ENCODE measurements around the gene RFFL.

Gene RFFL

GRCh38 chr17:35082073-35082657 lies 18.7 kb upstream of the RFFL start:
- Histone ChIP-seq H3K27ac (ENCODE audit: low read length) (no peak overlapping the region), H3K4me3 (ENCODE audit: low read length) (no peak overlapping the region), H3K4me1 (ENCODE audit: control insufficient read depth, insufficient read depth, low read length) (no peaks in the 10 kb centered on the region; the same call in 1 of the 2 replicates), H3K9me3 (ENCODE audit: control insufficient read depth, insufficient read depth, low read length) (no peaks in the 10 kb centered on the region), H3K27me3 (ENCODE audit: control insufficient read depth, insufficient read depth, low read length) (no peaks in the 10 kb centered on the region), H3K36me3 (ENCODE audit: control insufficient read depth, insufficient read depth, low read length) (no peaks in the 10 kb centered on the region)
- WGBS (ENCODE audit: insufficient coverage, insufficient read length): no CpG with 5 or more reads among the region's 3 CpGs
- no peak for DNase-seq (ENCODE audit: low read depth, low spot score)

GRCh38 chr17:35081638-35082037 lies 18.1 kb upstream of the RFFL start:
- H3K36me3 ChIP-seq (ENCODE audit: control insufficient read depth, insufficient read depth, low read length): no peaks in the 10 kb centered on the region
- no peaks in the 10 kb centered on the region; the same call in 1 of the 2 replicates for H3K4me1 ChIP-seq (ENCODE audit: control insufficient read depth, insufficient read depth, low read length)
- no peaks in the 10 kb centered on the region for H3K27me3 ChIP-seq (ENCODE audit: control insufficient read depth, insufficient read depth, low read length)
- DNase-seq (ENCODE audit: low read depth, low spot score): no peak
- H3K4me3 ChIP-seq (ENCODE audit: low read length): no peak overlapping the region
- WGBS (ENCODE audit: insufficient coverage, insufficient read length): no CpG with 5 or more reads among the region's 1 CpG
- H3K9me3 ChIP-seq (ENCODE audit: control insufficient read depth, insufficient read depth, low read length): no peaks in the 10 kb centered on the region
- no peak overlapping the region for H3K27ac ChIP-seq (ENCODE audit: low read length)

- no peak overlapping the region for H3K27ac ChIP-seq (ENCODE audit: low read length)
- no CpG with 5 or more reads among the region's 1 CpG for WGBS (ENCODE audit: insufficient coverage, insufficient read length)
- no peaks in the 10 kb centered on the region for H3K27me3 ChIP-seq (ENCODE audit: control insufficient read depth, insufficient read depth, low read length)
- no peaks in the 10 kb centered on the region for H3K36me3 ChIP-seq (ENCODE audit: control insufficient read depth, insufficient read depth, low read length)
- H3K9me3 ChIP-seq (ENCODE audit: control insufficient read depth, insufficient read depth, low read length): no peaks in the 10 kb centered on the region
- no peaks in the 10 kb centered on the region; the same call in 1 of the 2 replicates for H3K4me1 ChIP-seq (ENCODE audit: control insufficient read depth, insufficient read depth, low read length)
- H3K4me3 ChIP-seq (ENCODE audit: low read length): no peak overlapping the region
- DNase-seq (ENCODE audit: low read depth, low spot score): no peak
Measured at GRCh38 chr17:35080536-35080935, 17.0 kb upstream of the RFFL start.

GRCh38 chr17:35079547-35080423 lies 16.3 kb upstream of the RFFL start:
- no peaks in the 10 kb centered on the region; the same call in 1 of the 2 replicates for H3K4me1 ChIP-seq (ENCODE audit: control insufficient read depth, insufficient read depth, low read length)

GRCh38 chr17:35076874-35077273 lies 13.4 kb upstream of the RFFL start:
- H3K4me1 ChIP-seq (ENCODE audit: control insufficient read depth, insufficient read depth, low read length): no peaks in the 10 kb centered on the region; the same call in 1 of the 2 replicates
- no peak overlapping the region for H3K27ac ChIP-seq (ENCODE audit: low read length)
- H3K27me3 ChIP-seq (ENCODE audit: control insufficient read depth, insufficient read depth, low read length): no peaks in the 10 kb centered on the region
- H3K4me3 ChIP-seq (ENCODE audit: low read length): no peak overlapping the region
- no peaks in the 10 kb centered on the region for H3K36me3 ChIP-seq (ENCODE audit: control insufficient read depth, insufficient read depth, low read length)
- WGBS (ENCODE audit: insufficient coverage, insufficient read length): no CpG with 5 or more reads among the region's 1 CpG
- no peak for DNase-seq (ENCODE audit: low read depth, low spot score)
- no peaks in the 10 kb centered on the region for H3K9me3 ChIP-seq (ENCODE audit: control insufficient read depth, insufficient read depth, low read length)

More at GRCh38 chr17:35079547-35080423, 16.3 kb upstream of the RFFL start:
- Histone ChIP-seq H3K27me3 (ENCODE audit: control insufficient read depth, insufficient read depth, low read length) (no peaks in the 10 kb centered on the region), H3K9me3 (ENCODE audit: control insufficient read depth, insufficient read depth, low read length) (no peaks in the 10 kb centered on the region), H3K4me3 (ENCODE audit: low read length) (no peak overlapping the region), H3K36me3 (ENCODE audit: control insufficient read depth, insufficient read depth, low read length) (no peaks in the 10 kb centered on the region), H3K27ac (ENCODE audit: low read length) (no peak overlapping the region)
- no CpG with 5 or more reads among the region's 1 CpG for WGBS (ENCODE audit: insufficient coverage, insufficient read length)
- no peak for DNase-seq (ENCODE audit: low read depth, low spot score)

GRCh38 chr17:35074711-35075707 lies 11.5 kb upstream of the RFFL start:
- no CpG with 5 or more reads among the region's 2 CpGs for WGBS (ENCODE audit: insufficient coverage, insufficient read length)

GRCh38 chr17:35073991-35074627 lies 10.6 kb upstream of the RFFL start:
- no peak overlapping the region for H3K27ac ChIP-seq (ENCODE audit: low read length)

More at GRCh38 chr17:35074711-35075707, 11.5 kb upstream of the RFFL start:
- DNase-seq (ENCODE audit: low read depth, low spot score): no peak
- Histone ChIP-seq H3K9me3 (ENCODE audit: control insufficient read depth, insufficient read depth, low read length) (no peaks in the 10 kb centered on the region), H3K4me1 (ENCODE audit: control insufficient read depth, insufficient read depth, low read length) (no peaks in the 10 kb centered on the region; the same call in 1 of the 2 replicates), H3K27ac (ENCODE audit: low read length) (no peak overlapping the region), H3K36me3 (ENCODE audit: control insufficient read depth, insufficient read depth, low read length) (no peaks in the 10 kb centered on the region), H3K27me3 (ENCODE audit: control insufficient read depth, insufficient read depth, low read length) (no peaks in the 10 kb centered on the region), H3K4me3 (ENCODE audit: low read length) (no peak overlapping the region)

GRCh38 chr17:35073183-35073790 lies 9.8 kb upstream of the RFFL start:
- H3K4me1 ChIP-seq (ENCODE audit: control insufficient read depth, insufficient read depth, low read length): no peaks in the 10 kb centered on the region; the same call in 1 of the 2 replicates
- no peaks in the 10 kb centered on the region for H3K36me3 ChIP-seq (ENCODE audit: control insufficient read depth, insufficient read depth, low read length)
- H3K27ac ChIP-seq (ENCODE audit: low read length): no peak overlapping the region
- no peaks in the 10 kb centered on the region for H3K9me3 ChIP-seq (ENCODE audit: control insufficient read depth, insufficient read depth, low read length)
- no peak for DNase-seq (ENCODE audit: low read depth, low spot score)
- H3K27me3 ChIP-seq (ENCODE audit: control insufficient read depth, insufficient read depth, low read length): no peaks in the 10 kb centered on the region
- H3K4me3 ChIP-seq (ENCODE audit: low read length): no peak overlapping the region
- no CpG with 5 or more reads among the region's 3 CpGs for WGBS (ENCODE audit: insufficient coverage, insufficient read length)

More at GRCh38 chr17:35073991-35074627, 10.6 kb upstream of the RFFL start:
- H3K27me3 ChIP-seq (ENCODE audit: control insufficient read depth, insufficient read depth, low read length): no peaks in the 10 kb centered on the region
- no peak for DNase-seq (ENCODE audit: low read depth, low spot score)
- H3K36me3 ChIP-seq (ENCODE audit: control insufficient read depth, insufficient read depth, low read length): no peaks in the 10 kb centered on the region
- no peak overlapping the region for H3K4me3 ChIP-seq (ENCODE audit: low read length)
- no CpG with 5 or more reads among the region's 5 CpGs for WGBS (ENCODE audit: insufficient coverage, insufficient read length)
- H3K9me3 ChIP-seq (ENCODE audit: control insufficient read depth, insufficient read depth, low read length): no peaks in the 10 kb centered on the region
- no peaks in the 10 kb centered on the region; the same call in 1 of the 2 replicates for H3K4me1 ChIP-seq (ENCODE audit: control insufficient read depth, insufficient read depth, low read length)

- Histone ChIP-seq H3K4me1 (ENCODE audit: control insufficient read depth, insufficient read depth, low read length) (no peaks in the 10 kb centered on the region; the same call in 1 of the 2 replicates), H3K27ac (ENCODE audit: low read length) (no peak overlapping the region), H3K27me3 (ENCODE audit: control insufficient read depth, insufficient read depth, low read length) (no peaks in the 10 kb centered on the region), H3K9me3 (ENCODE audit: control insufficient read depth, insufficient read depth, low read length) (no peaks in the 10 kb centered on the region), H3K4me3 (ENCODE audit: low read length) (no peak overlapping the region), H3K36me3 (ENCODE audit: control insufficient read depth, insufficient read depth, low read length) (no peaks in the 10 kb centered on the region)
- no CpG with 5 or more reads among the region's 2 CpGs for WGBS (ENCODE audit: insufficient coverage, insufficient read length)
- DNase-seq (ENCODE audit: low read depth, low spot score): no peak
Measured at GRCh38 chr17:35069311-35069710, 5.8 kb upstream of the RFFL start.

All from iPS DF 6.9 (cell line).